GM18951 (cell line): Measurements from ENCODE around the gene TBC1D23.

Experiments used
- POLR2A ChIP-seq: IDR thresholded peaks from 4 replicates; pipeline ENCODE4 v1.6.1; 2011; ENCODE audit warnings: mild to moderate bottlenecking; ENCODE audit not compliant: insufficient read length, insufficient read depth; ENCODE audit errors: extremely low read depth
- in situ Hi-C: fragments of 300-500 bp; cut with MboI; formaldehyde crosslinking; loops from one replicate; pipeline ENCODE4 v1.12.0; 2022; ENCODE audit warnings: low sequenced_read_pairs, mixed read lengths, inconsistent platforms; ENCODE audit not compliant: unreplicated experiment

The TBC1D23 gene

DNA sequence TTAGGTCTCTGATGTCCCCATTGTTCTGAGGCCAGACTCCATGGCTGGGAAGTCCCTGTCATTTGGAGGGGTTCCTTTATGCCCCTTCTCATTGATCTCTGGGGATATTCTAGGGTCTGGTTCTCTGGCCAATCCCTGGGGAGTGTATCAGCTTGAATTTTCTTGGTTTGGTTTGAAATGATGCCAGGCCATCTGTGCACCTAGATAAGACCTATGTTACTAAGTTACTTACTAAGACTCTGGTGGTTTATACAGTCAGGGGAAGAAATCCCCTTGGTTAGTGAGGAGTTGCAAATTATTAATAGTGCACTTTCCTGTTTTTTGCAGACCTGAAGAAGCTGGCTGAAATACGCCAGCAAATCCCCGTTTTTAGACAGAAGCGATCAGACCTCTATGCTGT, 94.1 kb downstream of the TBC1D23 start:
- no peak for TF ChIP-seq POLR2A
- in situ Hi-C loops, result no loop called here

DNA sequence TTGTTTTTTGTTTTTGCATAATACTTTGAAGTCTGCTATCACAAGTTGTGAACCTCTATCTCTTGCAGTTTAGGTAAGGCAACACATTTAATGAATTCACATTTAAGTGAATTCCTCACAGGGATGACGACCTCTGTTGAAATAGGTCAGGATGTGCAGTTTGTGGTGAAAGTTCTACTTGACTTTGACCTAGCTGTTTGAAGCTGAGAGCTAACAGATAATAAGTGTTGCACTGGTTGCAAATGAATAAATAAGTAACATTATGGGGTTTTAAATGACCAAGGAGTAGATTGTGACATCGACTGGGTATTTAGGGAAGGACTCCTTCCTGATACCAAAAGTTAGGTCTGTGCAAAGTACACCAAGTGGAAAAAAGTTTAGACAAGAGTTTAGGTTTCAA, 97.6 kb downstream of the TBC1D23 start:
- TF ChIP-seq POLR2A, result no peak
- in situ Hi-C loops, result no loop called here

- TF ChIP-seq POLR2A, result no peak
- in situ Hi-C loops, result no loop called here
Observed at GRCh38 chr3:100359035-100359434, 98.2 kb downstream of the TBC1D23 start.

DNA sequence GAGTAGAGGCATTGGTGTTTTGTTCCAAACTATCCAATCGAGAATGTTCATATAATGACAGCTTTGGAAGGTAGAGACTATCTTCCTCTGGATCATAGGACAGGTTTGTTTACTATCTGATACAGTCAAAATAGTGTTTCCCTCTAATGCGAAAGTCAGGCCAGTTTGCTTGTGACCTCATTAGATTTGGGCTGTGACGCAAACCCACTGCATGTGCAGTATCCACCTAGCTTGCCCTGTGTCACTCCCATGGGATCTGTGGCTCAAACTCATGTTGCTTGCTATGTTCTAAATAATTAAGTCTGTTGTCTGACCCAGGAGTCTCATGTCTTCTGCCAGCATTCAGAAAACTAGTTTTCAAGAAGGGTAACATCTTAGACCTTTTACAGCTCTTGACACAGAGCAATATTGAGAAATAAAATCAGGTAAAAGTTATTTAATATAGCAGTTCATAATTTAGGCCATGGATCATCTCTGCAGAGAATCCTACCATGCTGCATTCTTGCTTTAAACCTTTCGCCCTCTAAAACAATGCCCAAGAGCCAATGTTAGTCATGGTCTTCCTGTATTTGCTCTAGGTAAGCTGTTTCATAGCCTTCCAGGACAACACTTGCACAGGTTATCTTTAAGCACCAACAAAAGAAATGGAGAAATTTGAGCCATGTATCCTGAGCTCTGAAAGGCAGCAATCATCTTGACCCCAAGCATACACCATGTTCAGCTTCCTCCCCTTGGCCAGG, 100.1 kb downstream of the TBC1D23 start:
- in situ Hi-C loops, result no loop called here
- TF ChIP-seq POLR2A, result no peak

- in situ Hi-C loops, result no loop called here
Observed at GRCh38 chr3:100361897-100362296, 101.1 kb downstream of the TBC1D23 start.

DNA sequence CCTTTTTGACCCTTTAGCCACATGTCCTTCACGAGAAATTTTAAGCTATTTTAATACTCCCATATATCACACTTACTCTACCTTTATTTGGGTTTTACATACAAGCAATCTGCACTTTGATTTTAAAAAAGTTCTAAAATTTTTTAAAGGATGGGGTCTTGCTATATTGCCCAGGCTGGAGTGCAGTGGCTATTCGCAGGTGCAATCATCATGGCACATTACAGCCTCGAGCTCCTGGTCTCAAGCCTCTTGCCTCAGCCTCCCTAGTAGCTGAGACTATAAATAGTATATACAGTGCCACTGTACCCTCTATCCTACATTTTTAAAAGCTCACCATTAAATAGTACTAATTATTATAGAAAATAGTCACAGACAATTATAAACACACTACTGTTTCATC, 103.6 kb downstream of the TBC1D23 start:
- in situ Hi-C loops, result no loop called here
- no peak for TF ChIP-seq POLR2A

More at GRCh38 chr3:100361897-100362296, 101.1 kb downstream of the TBC1D23 start:
- no peak for TF ChIP-seq POLR2A

- in situ Hi-C loops, result no loop called here
- TF ChIP-seq POLR2A, result no peak
Observed at GRCh38 chr3:100366424-100366823, 105.6 kb downstream of the TBC1D23 start.

- TF ChIP-seq POLR2A, result no peak
- in situ Hi-C loops, result no loop called here
Observed at GRCh38 chr3:100368441-100368840, 107.6 kb downstream of the TBC1D23 start.

DNA sequence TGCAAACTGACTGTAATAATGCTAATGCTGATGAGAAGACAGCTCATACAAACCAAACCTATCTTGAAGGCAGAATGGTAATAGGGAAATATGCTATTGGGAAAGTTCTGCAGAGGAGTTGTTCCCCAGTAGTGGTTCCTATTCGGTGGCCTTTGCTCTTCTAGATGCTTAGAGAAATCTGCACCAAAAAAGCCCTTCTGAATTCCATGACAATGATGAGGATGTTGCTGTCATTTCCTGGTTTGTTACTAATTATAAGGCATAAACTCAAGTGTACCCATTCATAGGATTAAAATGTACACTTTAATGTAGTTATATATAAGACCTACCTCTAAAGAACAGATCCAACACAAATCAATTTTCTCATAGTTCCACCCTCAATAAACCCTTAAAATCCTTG, 110.0 kb downstream of the TBC1D23 start:
- in situ Hi-C loops, result no loop called here
- no peak for TF ChIP-seq POLR2A

- TF ChIP-seq POLR2A, result no peak
- in situ Hi-C loops, result no loop called here
Observed at GRCh38 chr3:100374521-100374920, 113.7 kb downstream of the TBC1D23 start.
